K562 (cell line): ENCODE data around the gene ENKUR. TPM values are rescaled to one million over a fixed set of nuclear protein-coding genes. Genes with fewer than 3 reads are reported as not detected.

Experiments used
- ATAC-seq: fragments of 200-7000 bp; cut with Tn5 transposase; 3 replicates; pipeline ENCODE4 v1.9.1; 2020; ENCODE audit warnings: moderate library complexity
- BruUV-seq: library from RNA; stranded (reverse); fragments of 400-500 nt; replicated peaks from 2 replicates; lab custom pipeline; 2021; lab: Mats Ljungman, UMichigan
- CTCF ChIA-PET: fragments of 300-600 bp; formaldehyde crosslinking; extraction: SDS; loops from one replicate; lab custom pipeline; 2021; ENCODE audit warnings: low intra/inter-chr PET ratio; lab: Yijun Ruan, JAX
- POLR2A ChIA-PET: fragments of 300-600, 350-650 bp; sonication (Branson Sonifier 250); formaldehyde crosslinking; extraction: SDS; loops from one replicate; lab custom pipeline; 2021; ENCODE audit warnings: antibody characterized with exemption, inconsistent platforms; lab: Yijun Ruan, JAX
- DNase-seq, 4 experiments: peaks; one replicate each; pipeline versions ENCODE4 v3.0.0 to v3.0.0-alpha.2; 2011 to 2018; ENCODE audit warnings: low spot score in 3 of 4, mixed read lengths in 3 of 4; ENCODE audit errors: extremely low read depth in 1 of 4
- FAIRE-seq: peaks from 2 replicates; lab custom pipeline; 2011; peaks lifted over from hg19 to GRCh38; lab: Jason Lieb, UNC
- H2AFZ ChIP-seq: 2 replicates; pipeline ENCODE4 v1.6.0; 2011; ENCODE audit warnings: low read depth, low read length, control low read depth, inconsistent platforms
- H3K27ac ChIP-seq: fragments of 200-600 bp; 3 replicates; pipeline ENCODE4 v1.8.0; 2011; ENCODE audit warnings: low read depth, mild to moderate bottlenecking, control low read depth, inconsistent platforms, low read length, moderate library complexity, mixed read lengths; ENCODE audit errors: extremely low read depth
- H3K27me3 ChIP-seq, 2 experiments: fragments of 300-600 bp in 1 of 2; 2 replicates in 1 of 2; 3 replicates in 1 of 2; pipeline versions ENCODE4 v1.6.0 to v1.8.0; 2011; ENCODE audit warnings: inconsistent platforms in 2 of 2, low read length in 2 of 2, mild to moderate bottlenecking in 1 of 2, mixed read lengths in 1 of 2, moderate library complexity in 1 of 2; ENCODE audit not compliant: control insufficient read depth in 2 of 2, insufficient read depth in 2 of 2
- H3K36me3 ChIP-seq: fragments of 300-600 bp; 3 replicates; pipeline ENCODE4 v1.8.0; 2011; ENCODE audit warnings: mild to moderate bottlenecking, low read length, inconsistent platforms; ENCODE audit not compliant: control insufficient read depth, insufficient read depth
- H3K4me1 ChIP-seq, 2 experiments: fragments of 200-600 bp in 1 of 2; replicated peaks in 1 of 2; 2 replicates in 1 of 2; 3 replicates in 1 of 2; pipeline versions ENCODE4 v1.5.1 to v1.8.0; 2011; ENCODE audit warnings: inconsistent platforms in 2 of 2, low read length in 2 of 2, mild to moderate bottlenecking in 1 of 2, mixed read lengths in 1 of 2, moderate library complexity in 1 of 2; ENCODE audit not compliant: control insufficient read depth in 2 of 2, insufficient read depth in 2 of 2
- H3K4me2 ChIP-seq: 2 replicates; pipeline ENCODE4 v1.6.1; 2011; ENCODE audit warnings: low read length, control low read depth, inconsistent platforms, mixed read lengths; ENCODE audit not compliant: insufficient read depth
- H3K4me3 ChIP-seq: fragments of 200-600 bp; sonication (generic), shearing (Covaris generic); 2 replicates; pipeline ENCODE4 v1.5.1; 2016; ENCODE audit warnings: control low read depth, inconsistent platforms
- H3K79me2 ChIP-seq: fragments of 200-600 bp; 3 replicates; pipeline ENCODE4 v1.8.0; 2011; ENCODE audit warnings: low read length, inconsistent platforms; ENCODE audit not compliant: control insufficient read depth, insufficient read depth
- H3K9ac ChIP-seq, 2 experiments: 2 replicates each; pipeline versions ENCODE4 v1.6.0 to v1.6.1; 2011; ENCODE audit warnings: low read depth in 2 of 2, low read length in 2 of 2, control low read depth in 1 of 2, inconsistent platforms in 1 of 2, mild to moderate bottlenecking in 1 of 2, mixed read lengths in 1 of 2; ENCODE audit not compliant: insufficient read depth in 1 of 2
- H3K9me1 ChIP-seq: one replicate; pipeline ENCODE4 v1.6.0; 2011; ENCODE audit warnings: inconsistent platforms, mild to moderate bottlenecking, low read length, moderate library complexity; ENCODE audit not compliant: control insufficient read depth, insufficient read depth
- H3K9me3 ChIP-seq: replicated peaks from 2 replicates; pipeline ENCODE4 v1.5.1; 2011; ENCODE audit warnings: low read depth, low read length, inconsistent platforms; ENCODE audit not compliant: control insufficient read depth, insufficient read depth
- H4K20me1 ChIP-seq: replicated peaks from 2 replicates; pipeline ENCODE4 v1.6.1; 2011; ENCODE audit warnings: low read length, inconsistent platforms, mixed read lengths; ENCODE audit not compliant: control insufficient read depth, insufficient read depth
- FOXP1 ChIP-seq: sonication (generic); formaldehyde crosslinking; IDR thresholded peaks from 2 replicates; pipeline ENCODE4 v1.8.0; 2022; ENCODE audit warnings: mild to moderate bottlenecking, missing genetic modification reagents
- PTBP1 ChIP-seq: fragments of 200-400 bp; formaldehyde crosslinking; IDR thresholded peaks from 2 replicates; pipeline ENCODE4 v1.6.1; 2017; ENCODE audit warnings: low read depth, low read length
- SAP30 ChIP-seq: fragments of 200-600 bp; sonication (generic); IDR thresholded peaks from 2 replicates; pipeline ENCODE4 v1.6.1; 2012; ENCODE audit warnings: borderline replicate concordance, low read depth, mild to moderate bottlenecking, moderate library complexity, low read length, control low read depth, inconsistent platforms; ENCODE audit not compliant: insufficient read depth, poor library complexity, severe bottlenecking
- ZBTB11 ChIP-seq, 3 experiments: fragments of 200-800 bp in 1 of 3; fragments of 250-450 bp in 1 of 3; fragments of 450-650 bp in 1 of 3; sonication (Bioruptor Pico) in 1 of 3; sonication (Bioruptor generic) in 1 of 3; formaldehyde crosslinking in 1 of 3; IDR thresholded peaks; 2 replicates each; pipeline versions ENCODE4 v1.6.1 to v1.8.0; 2016 to 2022; ENCODE audit warnings: mild to moderate bottlenecking in 2 of 3, missing genetic modification characterization in 2 of 3, missing compliant biosample characterization in 1 of 3, moderate library complexity in 1 of 3
- ZNF609 ChIP-seq: sonication (generic); formaldehyde crosslinking; IDR thresholded peaks from 2 replicates; pipeline ENCODE4 v1.8.1; 2023; ENCODE audit warnings: missing genetic modification reagents, mild to moderate bottlenecking, borderline replicate concordance
- WGBS: fragments of 100-300 bp; shearing (Covaris generic); methylation state at CpG from one replicate; pipeline ENCODE4 v1.1.6; 2016; ENCODE audit warnings: low coverage, mixed read lengths; ENCODE audit not compliant: insufficient coverage; ENCODE audit errors: missing lambda C conversion rate; 5-methylcytosine and 5-hydroxymethylcytosine counted together
- in situ Hi-C: fragments of 300-500 bp; cut with MboI; formaldehyde crosslinking; loops from 4 replicates; pipeline ENCODE4 v1.15.0; 2018; ENCODE audit warnings: inconsistent platforms, mixed read lengths
- intact Hi-C: fragments of 100-400 bp; cut with micrococcal nuclease; formaldehyde crosslinking; loops from 2 replicates; pipeline ENCODE4 v1.14.2; 2022
- polyA plus RNA-seq, 8 experiments: library from polyadenylated mRNA; depleted of rRNA in 4 of 8; stranded (reverse) in 5 of 8; unstranded in 3 of 8; fragments of >200 nt; fragmentation: Nextera tagmentation in 2 of 8; fragmentation: Illumina TruSeq in 1 of 8; extraction: Ambion mirVana in 2 of 8; extraction: Trizol in 1 of 8; gene quantifications; 2 replicates each; pipeline versions ENCODE4 v1.2.1 to v1.2.3, GENCODE V29; 2011 to 2014; ENCODE audit warnings: inconsistent platforms in 1 of 8, missing spikeins in 1 of 8
- total RNA-seq, 7 experiments: library from RNA; depleted of rRNA in 6 of 7; stranded (reverse); fragments of >200 nt in 6 of 7; fragmentation: Illumina TruSeq in 2 of 7; extraction: Trizol in 2 of 7; gene quantifications; 2 replicates each; pipeline versions ENCODE4 v1.2.1 to v1.2.3, GENCODE V29; 2011 to 2021; ENCODE audit warnings: low replicate concordance in 1 of 7

The ENKUR gene
- total and polyA plus RNA-seq, 9 of the 15 experiments (the other 6 are each of a cell fraction or from before 2014, with no cell fraction given): 0.06 to 0.46 (median 0.20) TPM

- no peak for TF ChIP-seq ZNF609 (CRISPR knock-in tag)
- TF ChIP-seq, all 486 proteins: peak for 51
These were observed 31.8 kb upstream of the ENKUR start (continued) for GRCh38 chr10:25047591-25048301.

- ATAC-seq (no peak), FAIRE-seq (no peak), DNase-seq (no peak)
- H3K36me3 ChIP-seq: no peaks in the 10 kb centered on the region
- WGBS: 84% methylated on average over 2 of the region's 2 CpGs
- intact Hi-C loops: no loop called here
- 0 out of 4 replicates have a peak overlapping the region, but pooled peaks of 1 of the 2 experiments have one; percentile 20 for H3K9ac ChIP-seq
- H3K4me1 ChIP-seq: peaks cover 7 to 18% of the 10 kb centered on the region in 2 experiments; a peak in 4 of 5 replicates
- H4K20me1 ChIP-seq: no peaks in the 10 kb centered on the region
- H3K9me3 ChIP-seq: peaks cover 5% of the 10 kb centered on the region
- no peak overlapping the region for H3K4me2 ChIP-seq
- H3K79me2 ChIP-seq: no peaks in the 10 kb centered on the region
- POLR2A ChIA-PET: interaction anchor here (1.0 kb wide), 1 partner anchor 14 kb away, joined by 4 read pairs; no protein-coding TSS in a partner anchor
- BruUV-seq: no TSS peak
- peak overlapping the region; percentile 64 for H2AFZ ChIP-seq
- no peak overlapping the region for H3K27ac ChIP-seq
- CTCF ChIA-PET: interaction anchor here (0.6 kb wide), 1 partner anchor 21 kb away, joined by 3 read pairs; no protein-coding TSS in a partner anchor
- H3K27me3 ChIP-seq: no peaks in the 10 kb centered on the region
- TF ChIP-seq ZBTB11 (CRISPR knock-in tag; IDR thresholded peaks at IDR 0.05) (0 out of 6 replicates have a peak, but pooled peaks of 1 of the 3 experiments have one; percentile 19), FOXP1 (CRISPR knock-in tag) (no peak), PTBP1 (no peak), SAP30 (no peak)
- TF ChIP-seq, all 486 proteins: peak for 1
- H3K9me1 ChIP-seq: no peaks in the 10 kb centered on the region
- no peak overlapping the region for H3K4me3 ChIP-seq
- in situ Hi-C loops: no loop called here
These were observed 31.1 kb upstream of the ENKUR start for GRCh38 chr10:25047088-25047487.
